ENCODE data around the gene GLP1R. TPM values are rescaled to one million over a fixed set of nuclear protein-coding genes. Genes with fewer than 3 reads are reported as not detected.
"Not testable (repeated sequence)": the region's sequence is repeated elsewhere in the genome, so short reads cannot be mapped to it uniquely, and the experiment has no call there.

The GLP1R gene
- total RNA-seq, 1 donor from 2014 or later, result not detected

- intact Hi-C loops (cut with micrococcal nuclease), result loop anchor here (2.0 to 10.0 kb wide), 4 partner anchors 114 to 1957 kb away; partner anchors contain the start of genes BTBD9, DNAH8, KCNK5 and NFYA
Measured at GRCh38 chr6:39114704-39115599, 66.4 kb downstream of the GLP1R start, which contains the start of gene SAYSD1. TSS of gene SAYSD1 (minus strand) at chr6:39115186. CDS start at chr6:39115089, 97 bp downstream.

- intact Hi-C loops (cut with micrococcal nuclease), result loop anchor here (10.0 kb wide), 1 partner anchor 404 kb away; the partner anchor contains the start of gene DNAH8
Measured at GRCh38 chr6:39118921-39119320, 70.3 kb downstream of the GLP1R start.

DNA sequence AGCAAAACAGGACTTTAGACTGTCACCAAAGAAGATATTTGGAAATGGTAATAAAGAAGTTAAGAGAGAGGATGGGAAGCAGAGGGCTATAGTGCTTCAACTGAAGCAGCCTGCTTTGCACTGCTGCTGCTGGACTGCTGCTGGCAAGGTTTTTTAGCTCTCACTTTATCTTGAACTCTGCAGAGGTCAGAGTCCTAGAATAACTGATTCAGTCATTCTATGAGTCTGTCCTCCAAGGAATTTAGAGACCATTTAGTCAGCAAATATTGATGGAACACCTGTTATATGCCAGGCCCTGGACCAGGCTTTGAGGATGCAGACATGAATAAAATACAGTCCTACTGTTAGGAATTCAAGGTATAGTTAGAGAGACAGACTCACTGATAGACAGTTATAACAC lies 75.5 kb downstream of the GLP1R start:
- intact Hi-C loops (cut with micrococcal nuclease), result no loop called here

GRCh38 chr6:39128106-39128505 lies 79.5 kb downstream of the GLP1R start:
- intact Hi-C loops (cut with micrococcal nuclease), result no loop called here

DNA sequence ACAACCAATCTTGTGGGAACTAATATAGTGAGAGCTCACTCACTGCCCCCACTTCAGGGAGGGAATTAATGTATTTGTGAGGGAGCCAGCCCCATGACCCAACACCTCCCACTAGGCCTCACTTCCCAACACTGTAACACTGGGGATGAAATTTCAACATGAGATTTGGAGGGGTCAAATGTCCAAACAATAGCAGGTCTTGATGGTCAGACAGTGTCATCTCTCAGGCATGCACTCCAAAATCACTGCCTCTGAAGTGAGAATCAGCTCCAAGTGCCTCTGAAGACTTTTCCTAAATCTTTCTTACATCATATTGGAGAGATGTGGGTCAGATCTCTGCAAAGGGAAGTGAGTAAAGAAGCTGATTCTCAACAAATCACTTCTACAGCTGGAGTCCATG lies 80.3 kb downstream of the GLP1R start:
- intact Hi-C loops (cut with micrococcal nuclease), result no loop called here

DNA sequence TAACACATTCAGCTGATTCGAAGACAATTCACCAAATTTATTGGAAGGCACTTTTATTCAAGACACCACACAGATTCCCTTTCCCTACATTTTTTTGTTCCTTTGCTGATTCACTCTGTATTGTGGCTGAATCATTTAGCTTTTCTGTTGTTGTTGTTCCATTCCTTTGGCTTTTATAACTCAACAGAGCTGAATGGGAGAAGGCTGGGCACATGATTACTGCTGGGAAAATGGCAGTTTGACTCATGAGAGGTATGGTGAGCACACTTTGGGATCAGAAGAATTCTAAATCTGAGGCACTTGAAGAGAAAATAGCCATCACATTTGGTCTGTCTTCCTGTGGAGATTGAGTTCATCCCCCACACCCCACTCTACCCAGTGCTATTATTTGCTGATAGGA lies 82.1 kb downstream of the GLP1R start:
- intact Hi-C loops (cut with micrococcal nuclease), result no loop called here

- intact Hi-C loops (cut with micrococcal nuclease), result not testable (repeated sequence)
Measured at GRCh38 chr6:39134761-39135160, 86.2 kb downstream of the GLP1R start.

DNA sequence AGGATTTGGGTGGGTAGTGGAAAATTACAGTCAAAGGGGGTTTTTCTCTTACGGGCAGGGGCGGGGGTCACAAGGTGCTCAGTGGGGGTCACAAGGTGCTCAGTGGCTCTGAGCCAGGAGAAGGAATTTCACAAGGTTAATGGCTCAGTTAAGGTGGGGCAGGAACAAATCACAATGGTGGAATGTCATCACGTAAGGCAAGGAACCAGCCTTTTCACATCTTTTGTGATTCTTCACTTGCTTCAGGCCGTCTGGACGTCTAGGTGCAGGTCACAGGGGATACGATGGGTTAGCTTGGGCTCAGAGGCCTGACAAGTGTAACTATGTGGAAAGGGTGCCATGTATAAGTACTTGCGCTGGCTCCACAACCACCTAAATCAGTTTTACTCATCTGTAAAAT lies 87.6 kb downstream of the GLP1R start:
- intact Hi-C loops (cut with micrococcal nuclease), result not testable (repeated sequence)

GRCh38 chr6:39137245-39137644 lies 88.7 kb downstream of the GLP1R start:
- intact Hi-C loops (cut with micrococcal nuclease), result no loop called here

Other genes with a start within 250 kb of the GLP1R start
- gene SAYSD1, start 66.4 kb downstream of the GLP1R start, total RNA-seq, result 12.4 and 14.8 TPM in 2 replicates
- 10.9 and 11.0 TPM in 2 replicates for gene KCNK5, start 180.7 kb downstream of the GLP1R start, total RNA-seq